CD8-positive, alpha-beta memory T cell (primary cell): ENCODE results near the gene HOMER1. TPM values are rescaled to one million over a fixed set of nuclear protein-coding genes. Genes with fewer than 3 reads are reported as not detected.

Experiments used
- CTCF ChIA-PET: fragments of 350-600 bp; sonication (Branson Sonifier 250); formaldehyde crosslinking; loops from one replicate; lab custom pipeline; 2021; ENCODE audit warnings: antibody characterized with exemption; lab: Charles Lee
- POLR2A ChIA-PET: fragments of 350-600 bp; sonication (Branson Sonifier 250); formaldehyde crosslinking; loops from one replicate; lab custom pipeline; 2021; ENCODE audit warnings: antibody characterized with exemption; lab: Charles Lee
- DNase-seq, 5 donors: peaks; one replicate each; pipeline versions ENCODE4 v3.0.0 to v3.0.0-alpha.2; 2020 to 2022; ENCODE audit warnings: mixed read lengths in 1 of 5
- H3K27ac ChIP-seq: one replicate; pipeline ENCODE4 v1.7.0; 2013; ENCODE audit warnings: low read depth, mild to moderate bottlenecking, low read length, moderate library complexity
- H3K27me3 ChIP-seq: 2 replicates; pipeline ENCODE4 v1.7.0; 2013; ENCODE audit warnings: low read length, mild to moderate bottlenecking; ENCODE audit not compliant: insufficient read depth, poor library complexity, severe bottlenecking
- H3K36me3 ChIP-seq: 2 replicates; pipeline ENCODE4 v1.7.0; 2013; ENCODE audit warnings: mild to moderate bottlenecking, low read length, moderate library complexity; ENCODE audit not compliant: insufficient read depth
- H3K4me1 ChIP-seq: 2 replicates; pipeline ENCODE4 v1.7.0; 2013; ENCODE audit warnings: mild to moderate bottlenecking, low read length, moderate library complexity; ENCODE audit not compliant: insufficient read depth
- H3K4me3 ChIP-seq: 2 replicates; pipeline ENCODE4 v1.7.0; 2013; ENCODE audit warnings: mild to moderate bottlenecking, low read length
- H3K9me3 ChIP-seq: 2 replicates; pipeline ENCODE4 v1.7.0; 2013; ENCODE audit warnings: mild to moderate bottlenecking, low read length
- H3K27ac Mint-ChIP-seq, 8 donors: one replicate each; pipeline ENCODE4 v1.8.0; 2020 to 2021; ENCODE audit warnings: mixed read lengths in 8 of 8, mild to moderate bottlenecking in 6 of 8, inconsistent platforms in 3 of 8, moderate library complexity in 3 of 8
- H3K27me3 Mint-ChIP-seq, 2 donors: one replicate each; pipeline ENCODE4 v1.8.0; 2020 to 2021; ENCODE audit warnings: mixed read lengths in 2 of 2, mild to moderate bottlenecking in 1 of 2, moderate library complexity in 1 of 2
- H3K36me3 Mint-ChIP-seq, 3 donors: one replicate each; pipeline ENCODE4 v1.8.0; 2020 to 2021; ENCODE audit warnings: mixed read lengths in 3 of 3, inconsistent platforms in 1 of 3, mild to moderate bottlenecking in 1 of 3
- H3K4me1 Mint-ChIP-seq, 3 donors: one replicate each; pipeline ENCODE4 v1.8.0; 2020 to 2021; ENCODE audit warnings: mixed read lengths in 3 of 3, inconsistent platforms in 1 of 3, mild to moderate bottlenecking in 1 of 3
- H3K4me3 Mint-ChIP-seq, 7 donors: one replicate each; pipeline ENCODE4 v1.8.0; 2020 to 2021; ENCODE audit warnings: mixed read lengths in 7 of 7, mild to moderate bottlenecking in 6 of 7, moderate library complexity in 4 of 7, inconsistent platforms in 2 of 7
- H3K9me3 Mint-ChIP-seq, 5 donors: one replicate each; pipeline ENCODE4 v1.8.0; 2020 to 2022; ENCODE audit warnings: mixed read lengths in 5 of 5, mild to moderate bottlenecking in 3 of 5, moderate library complexity in 2 of 5, inconsistent platforms in 1 of 5
- polyA plus RNA-seq: library from polyadenylated mRNA; unstranded; fragments of 300-500 nt; fragmentation: Illumina TruSeq; gene quantifications from one replicate; pipeline ENCODE4 v1.2.3, GENCODE V29; 2021
- total RNA-seq, 2 experiments: library from RNA; stranded (reverse); gene quantifications; one replicate each; pipeline ENCODE4 v1.2.3, GENCODE V29; 2021

The HOMER1 gene
- total and polyA plus RNA-seq, 3 experiments from 2014 or later: 4.6 to 11.1 (median 7.3) TPM

DNA sequence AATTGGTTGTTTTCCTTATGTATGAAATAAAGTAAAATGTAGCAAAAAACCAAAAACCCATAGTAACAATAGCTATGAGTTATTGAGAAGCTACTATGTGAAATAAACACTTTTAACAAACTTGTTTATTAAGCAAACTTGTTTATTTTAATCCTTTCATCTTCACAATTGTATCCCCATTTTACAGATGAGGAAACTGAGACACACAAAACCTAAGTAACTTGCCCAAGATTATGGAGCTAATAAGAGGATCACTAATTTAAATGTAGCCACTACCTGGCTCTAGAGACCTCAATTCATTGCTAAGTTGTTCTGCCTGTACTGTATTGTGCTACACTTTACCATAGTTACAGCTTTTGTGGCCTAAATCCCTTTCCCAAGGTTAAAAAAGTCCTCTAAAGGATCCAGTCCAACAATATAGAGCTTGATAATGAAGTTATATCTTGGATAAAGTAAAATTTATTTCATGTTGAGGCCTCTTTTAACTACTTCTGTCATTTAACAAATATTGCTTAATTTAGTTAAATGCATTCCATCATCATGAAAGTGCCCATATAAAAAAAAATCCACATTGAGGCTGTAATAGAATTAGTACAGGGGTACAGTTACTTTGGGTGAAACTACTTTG is 22.1 kb downstream of the HOMER1 start:
- ChIA-PET CTCF (no interaction called here), POLR2A (no interaction called here)
- no peaks in the 10 kb centered on the region for H3K9me3 Mint-ChIP-seq

DNA sequence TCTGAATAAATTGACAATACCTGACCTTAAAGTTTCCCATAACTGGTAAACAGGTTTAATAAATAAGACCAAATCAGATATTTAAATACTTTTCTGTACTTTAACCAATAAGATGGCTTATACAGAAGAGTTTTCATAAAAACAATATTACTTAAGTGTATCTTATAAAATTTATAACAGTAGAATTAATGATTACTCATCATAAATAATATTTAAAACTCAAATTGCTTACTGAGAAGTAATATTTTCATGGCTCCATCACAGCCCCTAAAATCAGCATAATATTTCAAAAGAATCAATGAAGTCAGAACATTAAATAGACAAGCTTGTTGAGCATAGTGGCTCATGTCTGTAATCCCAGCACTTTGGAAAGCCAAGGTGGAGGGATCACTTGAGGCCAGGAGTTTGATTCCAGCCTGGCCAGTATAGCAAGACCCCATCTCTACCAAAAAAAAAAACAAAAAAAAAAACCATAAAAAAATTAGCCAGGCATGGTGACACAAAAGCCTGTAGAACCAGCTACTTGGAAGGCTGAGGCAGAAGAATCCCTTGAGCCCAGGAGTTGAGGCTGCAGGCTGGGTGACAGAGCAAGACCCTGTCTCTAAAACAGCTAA is 23.5 kb downstream of the HOMER1 start:
- ChIA-PET POLR2A (no interaction called here), CTCF (no interaction called here)
- H3K27me3 Mint-ChIP-seq: peaks cover 2 to 9% of the 10 kb centered on the region in 2 donors
- no peaks in the 10 kb centered on the region for H3K9me3 ChIP-seq
- H3K4me3 Mint-ChIP-seq: no peak overlapping the region
- no peaks in the 10 kb centered on the region for H3K9me3 Mint-ChIP-seq
- H3K36me3 Mint-ChIP-seq: no peaks in the 10 kb centered on the region
- no peaks in the 10 kb centered on the region for H3K4me1 Mint-ChIP-seq
- no peak overlapping the region for H3K27ac ChIP-seq
- H3K4me1 ChIP-seq: no peaks in the 10 kb centered on the region
- DNase-seq: no peak
- no peak overlapping the region for H3K4me3 ChIP-seq
- H3K36me3 ChIP-seq: no peaks in the 10 kb centered on the region
- no peak overlapping the region for H3K27ac Mint-ChIP-seq
- H3K27me3 ChIP-seq: no peaks in the 10 kb centered on the region

More for the DNA sequence above, 22.1 kb downstream of the HOMER1 start:
- H3K9me3 ChIP-seq: no peaks in the 10 kb centered on the region
- no peaks in the 10 kb centered on the region for H3K4me1 ChIP-seq
- H3K4me3 ChIP-seq: no peak overlapping the region
- Mint-ChIP-seq H3K27ac (no peak overlapping the region), H3K4me1 (no peaks in the 10 kb centered on the region), H3K27me3 (peaks cover 2 to 5% of the 10 kb centered on the region in 2 donors), H3K4me3 (no peak overlapping the region), H3K36me3 (no peaks in the 10 kb centered on the region)
- H3K27ac ChIP-seq: no peak overlapping the region
- H3K36me3 ChIP-seq: no peaks in the 10 kb centered on the region
- no peak for DNase-seq
- no peaks in the 10 kb centered on the region for H3K27me3 ChIP-seq

GRCh38 chr5:79489773-79490172 is 24.2 kb downstream of the HOMER1 start:
- Mint-ChIP-seq H3K4me1 (no peaks in the 10 kb centered on the region), H3K4me3 (no peak overlapping the region), H3K36me3 (no peaks in the 10 kb centered on the region), H3K9me3 (no peaks in the 10 kb centered on the region), H3K27me3 (peaks cover 2 to 9% of the 10 kb centered on the region in 2 donors), H3K27ac (no peak overlapping the region)
- H3K27ac ChIP-seq: no peak overlapping the region
- no peaks in the 10 kb centered on the region for H3K27me3 ChIP-seq
- ChIA-PET CTCF (no interaction called here), POLR2A (no interaction called here)
- H3K9me3 ChIP-seq: no peaks in the 10 kb centered on the region
- DNase-seq: no peak
- no peak overlapping the region for H3K4me3 ChIP-seq
- no peaks in the 10 kb centered on the region for H3K36me3 ChIP-seq
- H3K4me1 ChIP-seq: no peaks in the 10 kb centered on the region

GRCh38 chr5:79488775-79489174 is 25.2 kb downstream of the HOMER1 start:
- ChIA-PET CTCF (no interaction called here), POLR2A (interaction anchor here (0.6 kb wide), 1 partner anchor 63 kb away, joined by 7 read pairs; no protein-coding TSS in a partner anchor)
- DNase-seq: no peak
- Mint-ChIP-seq H3K4me3 (no peak overlapping the region), H3K27me3 (peaks cover 2 to 4% of the 10 kb centered on the region in 2 donors), H3K27ac (no peak overlapping the region), H3K4me1 (no peaks in the 10 kb centered on the region), H3K9me3 (peaks cover 0 to 2% (median 0%) of the 10 kb centered on the region in 5 donors), H3K36me3 (no peaks in the 10 kb centered on the region)
- Histone ChIP-seq H3K27ac (no peak overlapping the region), H3K9me3 (no peaks in the 10 kb centered on the region), H3K27me3 (no peaks in the 10 kb centered on the region), H3K36me3 (no peaks in the 10 kb centered on the region), H3K4me3 (no peak overlapping the region), H3K4me1 (no peaks in the 10 kb centered on the region)

DNA sequence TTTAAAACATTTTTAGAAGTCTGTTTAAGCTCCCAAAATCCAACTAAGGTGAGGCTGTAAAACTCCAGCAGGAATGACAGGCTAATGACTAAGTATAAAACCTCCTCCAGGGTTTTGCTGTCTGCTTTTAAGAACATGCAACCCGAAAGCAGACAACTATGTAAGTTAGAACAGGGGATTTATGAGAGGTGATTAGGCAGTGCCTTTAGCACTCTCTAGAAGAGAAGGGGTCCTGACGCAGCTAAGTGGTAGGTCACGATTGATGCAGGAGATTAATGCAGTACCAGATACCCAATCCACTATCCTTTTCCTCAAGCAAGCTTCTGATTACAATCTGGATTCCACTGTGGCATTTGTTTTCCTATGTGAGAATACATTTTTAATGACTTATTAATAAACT is 25.9 kb downstream of the HOMER1 start:
- Mint-ChIP-seq H3K9me3 (peaks cover 0 to 2% (median 0%) of the 10 kb centered on the region in 5 donors), H3K4me3 (no peak overlapping the region), H3K36me3 (no peaks in the 10 kb centered on the region), H3K27me3 (peaks cover 2 to 3% of the 10 kb centered on the region in 2 donors), H3K4me1 (no peaks in the 10 kb centered on the region), H3K27ac (no peak overlapping the region)
- no peaks in the 10 kb centered on the region for H3K9me3 ChIP-seq
- H3K4me3 ChIP-seq: no peak overlapping the region
- no peak for DNase-seq
- no peak overlapping the region for H3K27ac ChIP-seq
- H3K36me3 ChIP-seq: no peaks in the 10 kb centered on the region
- ChIA-PET POLR2A (no interaction called here), CTCF (no interaction called here)
- H3K27me3 ChIP-seq: no peaks in the 10 kb centered on the region
- no peaks in the 10 kb centered on the region for H3K4me1 ChIP-seq

DNA sequence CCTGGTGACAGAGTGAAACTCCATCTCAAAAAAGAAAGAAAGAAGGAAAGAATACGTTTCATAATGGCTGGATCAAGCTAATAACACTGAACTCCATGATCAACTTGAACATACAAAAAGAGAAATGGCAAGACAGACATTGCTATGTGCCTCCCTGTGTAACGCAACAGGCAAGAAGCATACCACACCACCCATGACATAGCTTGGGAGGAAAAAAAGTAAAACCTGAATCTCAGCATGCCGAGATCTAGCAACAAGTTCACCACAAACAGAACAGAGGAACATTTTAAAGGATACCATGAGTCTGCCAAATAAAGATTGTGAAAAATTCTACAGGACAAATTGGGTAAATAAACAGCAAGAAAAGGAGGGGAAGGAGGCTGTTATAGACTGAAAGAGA is 26.7 kb downstream of the HOMER1 start:
- no peak overlapping the region for H3K4me3 Mint-ChIP-seq
- no peaks in the 10 kb centered on the region for H3K36me3 Mint-ChIP-seq
- no peaks in the 10 kb centered on the region for H3K4me1 Mint-ChIP-seq
- peaks cover 0 to 2% (median 0%) of the 10 kb centered on the region in 5 donors for H3K9me3 Mint-ChIP-seq
- H3K36me3 ChIP-seq: no peaks in the 10 kb centered on the region
- no peak overlapping the region for H3K27ac ChIP-seq
- H3K27me3 ChIP-seq: no peaks in the 10 kb centered on the region
- no peaks in the 10 kb centered on the region for H3K4me1 ChIP-seq
- H3K9me3 ChIP-seq: no peaks in the 10 kb centered on the region
- H3K27me3 Mint-ChIP-seq: peaks cover 2 to 3% of the 10 kb centered on the region in 2 donors
- POLR2A ChIA-PET: no interaction called here
- no peak overlapping the region for H3K27ac Mint-ChIP-seq
- CTCF ChIA-PET: no interaction called here
- no peak overlapping the region for H3K4me3 ChIP-seq
- DNase-seq: no peak

DNA sequence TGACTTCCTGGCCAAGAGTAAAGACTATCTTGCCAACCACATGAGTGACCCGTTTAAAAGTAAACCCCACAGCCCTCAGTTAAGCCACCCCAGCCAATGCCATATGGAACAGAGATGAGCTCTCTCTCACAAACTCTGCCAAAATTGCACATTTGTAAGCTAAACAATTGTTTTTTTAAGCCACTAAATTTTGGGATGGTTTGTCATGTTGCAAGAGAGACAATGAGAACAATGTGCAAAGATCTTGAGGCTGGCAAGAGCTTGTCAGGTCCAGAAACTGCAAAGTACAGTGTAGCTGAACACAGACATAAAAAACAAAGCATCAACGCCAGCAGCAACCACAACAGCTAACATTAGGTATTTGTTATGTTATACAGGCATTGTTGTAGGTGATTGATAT is 27.8 kb downstream of the HOMER1 start:
- Histone ChIP-seq H3K36me3 (no peaks in the 10 kb centered on the region), H3K4me3 (no peak overlapping the region), H3K4me1 (no peaks in the 10 kb centered on the region), H3K27ac (no peak overlapping the region), H3K27me3 (no peaks in the 10 kb centered on the region), H3K9me3 (no peaks in the 10 kb centered on the region)
- ChIA-PET POLR2A (no interaction called here), CTCF (no interaction called here)
- Mint-ChIP-seq H3K36me3 (no peaks in the 10 kb centered on the region), H3K4me3 (no peak overlapping the region), H3K4me1 (no peaks in the 10 kb centered on the region), H3K27me3 (peaks cover 2 to 3% of the 10 kb centered on the region in 2 donors), H3K27ac (no peak overlapping the region), H3K9me3 (peaks cover 0 to 2% (median 0%) of the 10 kb centered on the region in 5 donors)
- no peak for DNase-seq

DNA sequence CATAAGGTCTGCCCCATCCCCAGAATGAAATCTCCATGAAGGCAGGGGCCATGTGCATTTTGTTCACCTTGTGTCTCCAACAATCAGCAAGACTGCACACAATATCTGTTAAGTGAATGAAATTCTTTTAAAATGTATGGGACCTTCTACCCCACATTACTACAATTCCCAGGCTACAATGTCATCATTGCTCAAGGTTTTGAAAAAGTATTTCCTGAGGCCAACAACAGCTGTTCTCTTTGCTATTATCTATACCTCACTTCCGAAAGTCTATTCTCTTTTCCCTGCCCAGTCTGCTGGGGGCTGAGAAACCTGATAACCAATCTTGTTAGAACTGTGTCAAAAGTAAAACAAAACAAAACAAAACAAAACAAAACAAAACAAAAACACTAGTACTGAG is 29.2 kb downstream of the HOMER1 start:
- DNase-seq: no peak
- Histone ChIP-seq H3K27ac (no peak overlapping the region), H3K4me1 (no peaks in the 10 kb centered on the region), H3K27me3 (no peaks in the 10 kb centered on the region), H3K36me3 (no peaks in the 10 kb centered on the region), H3K9me3 (no peaks in the 10 kb centered on the region), H3K4me3 (no peak overlapping the region)
- Mint-ChIP-seq H3K27me3 (peaks cover 2 to 3% of the 10 kb centered on the region in 2 donors), H3K4me1 (no peaks in the 10 kb centered on the region), H3K4me3 (no peak overlapping the region), H3K27ac (no peak overlapping the region), H3K9me3 (peaks cover 0 to 2% (median 0%) of the 10 kb centered on the region in 5 donors), H3K36me3 (no peaks in the 10 kb centered on the region)
- ChIA-PET CTCF (no interaction called here), POLR2A (no interaction called here)
